Lung (tissue), 12 donors: ENCODE results near the gene ITGA11. TPM values are rescaled to one million over a fixed set of nuclear protein-coding genes. Genes with fewer than 3 reads are reported as not detected.

ENCODE experiments used
- ATAC-seq: fragments of 200-7000 bp; cut with Tn5 transposase; one replicate; pipeline ENCODE4 v1.9.1; 2020; ENCODE audit warnings: moderate number of reproducible peaks; ENCODE audit not compliant: insufficient read depth, low FRiP score
- DNase-seq, 3 donors: peaks; one replicate each; pipeline ENCODE4 v3.0.0-alpha.2; 2013 to 2017
- H3K27ac ChIP-seq, 2 donors: one replicate each; pipeline ENCODE4 v1.5.1; 2013; ENCODE audit warnings: mild to moderate bottlenecking in 2 of 2, moderate library complexity in 2 of 2, control low read depth in 1 of 2, inconsistent platforms in 1 of 2, low read depth in 1 of 2, low read length in 1 of 2
- H3K27me3 ChIP-seq, 3 donors: one replicate each; pipeline ENCODE4 v1.5.1; 2013; ENCODE audit warnings: low read length in 2 of 3; ENCODE audit not compliant: control insufficient read depth in 3 of 3, insufficient read depth in 3 of 3
- H3K36me3 ChIP-seq, 4 donors: one replicate each; pipeline ENCODE4 v1.5.1; 2013; ENCODE audit warnings: low read length in 4 of 4, mild to moderate bottlenecking in 1 of 4, moderate library complexity in 1 of 4; ENCODE audit not compliant: control insufficient read depth in 4 of 4, insufficient read depth in 4 of 4
- H3K4me1 ChIP-seq, 5 donors: one replicate each; pipeline ENCODE4 v1.5.1; 2013; ENCODE audit warnings: low read length in 5 of 5, mild to moderate bottlenecking in 2 of 5, moderate library complexity in 1 of 5; ENCODE audit not compliant: control insufficient read depth in 5 of 5, insufficient read depth in 5 of 5
- H3K4me3 ChIP-seq: one replicate; pipeline ENCODE4 v1.5.1; 2013; ENCODE audit warnings: mild to moderate bottlenecking, control low read depth, moderate library complexity
- H3K9ac ChIP-seq, 2 donors: one replicate each; pipeline ENCODE4 v1.5.1; 2013; ENCODE audit warnings: low read length in 2 of 2, control low read depth in 1 of 2; ENCODE audit not compliant: insufficient read depth in 1 of 2
- H3K9me3 ChIP-seq, 4 donors: one replicate each; pipeline ENCODE4 v1.5.1; 2013; ENCODE audit warnings: low read length in 3 of 4, mild to moderate bottlenecking in 1 of 4, moderate library complexity in 1 of 4; ENCODE audit not compliant: control insufficient read depth in 4 of 4, insufficient read depth in 3 of 4
- WGBS, 2 donors: extraction: QIAGEN DNeasy Blood & Tissue Kit; methylation state at CpG; one replicate each; pipeline ENCODE4 v1.1.7; 2013; 5-methylcytosine and 5-hydroxymethylcytosine counted together
- polyA plus RNA-seq, 2 donors: library from polyadenylated mRNA; stranded (reverse); fragments of 200-250 nt; gene quantifications; one replicate each; pipeline ENCODE4 v1.2.1, GENCODE V29; 2013
- total RNA-seq, 2 donors: library from RNA; depleted of rRNA in 1 of 2; stranded (reverse); fragments of >200 nt in 1 of 2; gene quantifications; one replicate each; pipeline ENCODE4 v1.2.1, GENCODE V29; 2014 to 2021
- TF ChIP-seq, protein P1 (sequence below): IDR thresholded peaks from 2 replicates; pipeline ENCODE4 v1.5.1; 2012; ENCODE audit warnings: mild to moderate bottlenecking; ENCODE audit errors: control extremely low read depth, extremely low read depth
- donor health status: control.
- donor health status: control.
- donor health status: Bipolar disorder and iron deficiency.
- donor health status: healthy.
- donor health status: DM: yes; HTN: yes; CAD: no.

The ITGA11 gene
- total and polyA plus RNA-seq, 4 donors, result 0.35 to 1.8 (median 1.0) TPM

DNA sequence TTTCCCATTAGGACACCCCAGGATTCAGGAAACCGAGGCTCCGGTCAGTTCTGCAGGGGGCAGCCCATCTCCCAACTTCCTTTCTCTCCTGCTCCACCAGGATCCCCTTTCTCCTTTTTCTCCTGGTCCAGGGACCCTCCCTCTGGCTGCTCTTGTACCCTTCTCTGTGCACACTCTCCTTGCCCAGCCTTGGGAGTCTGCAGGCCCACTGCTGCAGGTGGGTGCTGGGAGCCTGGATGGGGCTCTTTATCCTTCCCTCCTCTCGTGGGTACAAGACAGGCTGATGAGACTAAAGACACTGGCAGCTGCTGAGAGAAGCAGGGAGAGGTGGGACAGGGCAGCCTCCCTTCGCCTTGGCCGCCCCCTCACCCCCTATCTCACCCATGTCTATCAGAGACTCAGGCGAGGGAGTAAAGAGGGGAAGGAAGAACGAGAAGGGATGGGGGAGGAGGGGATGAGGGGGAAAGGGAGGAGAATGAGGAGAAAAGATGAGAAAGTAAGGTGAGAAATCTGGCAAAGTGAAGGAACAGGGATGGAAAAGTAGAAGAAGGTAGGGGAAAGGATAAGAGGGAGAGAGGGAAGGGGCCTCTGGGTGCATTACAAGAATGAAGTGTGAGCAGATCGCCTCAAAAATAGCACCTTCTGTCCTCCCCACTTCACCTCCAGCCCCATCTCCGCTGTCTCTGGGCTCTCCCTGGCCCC lies 45.2 kb downstream of the ITGA11 start:
- Histone ChIP-seq H3K9me3 (peaks cover 0 to 3% (median 0%) of the 10 kb centered on the region in 4 donors), H3K9ac (no peak overlapping the region), H3K27ac (no peak overlapping the region), H3K27me3 (peaks cover 0 to 4% (median 0%) of the 10 kb centered on the region in 3 donors), H3K4me1 (peaks cover 0 to 9% (median 1%) of the 10 kb centered on the region in 5 donors), H3K36me3 (no peaks in the 10 kb centered on the region), H3K4me3 (no peak overlapping the region)
- TF ChIP-seq, protein P1, sequence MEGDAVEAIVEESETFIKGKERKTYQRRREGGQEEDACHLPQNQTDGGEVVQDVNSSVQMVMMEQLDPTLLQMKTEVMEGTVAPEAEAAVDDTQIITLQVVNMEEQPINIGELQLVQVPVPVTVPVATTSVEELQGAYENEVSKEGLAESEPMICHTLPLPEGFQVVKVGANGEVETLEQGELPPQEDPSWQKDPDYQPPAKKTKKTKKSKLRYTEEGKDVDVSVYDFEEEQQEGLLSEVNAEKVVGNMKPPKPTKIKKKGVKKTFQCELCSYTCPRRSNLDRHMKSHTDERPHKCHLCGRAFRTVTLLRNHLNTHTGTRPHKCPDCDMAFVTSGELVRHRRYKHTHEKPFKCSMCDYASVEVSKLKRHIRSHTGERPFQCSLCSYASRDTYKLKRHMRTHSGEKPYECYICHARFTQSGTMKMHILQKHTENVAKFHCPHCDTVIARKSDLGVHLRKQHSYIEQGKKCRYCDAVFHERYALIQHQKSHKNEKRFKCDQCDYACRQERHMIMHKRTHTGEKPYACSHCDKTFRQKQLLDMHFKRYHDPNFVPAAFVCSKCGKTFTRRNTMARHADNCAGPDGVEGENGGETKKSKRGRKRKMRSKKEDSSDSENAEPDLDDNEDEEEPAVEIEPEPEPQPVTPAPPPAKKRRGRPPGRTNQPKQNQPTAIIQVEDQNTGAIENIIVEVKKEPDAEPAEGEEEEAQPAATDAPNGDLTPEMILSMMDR, result no peak
- ATAC-seq (no peak), DNase-seq (no peak)
- 90 to 93% methylated on average over 9 of the region's 9 CpGs for WGBS, 2 donors

DNA sequence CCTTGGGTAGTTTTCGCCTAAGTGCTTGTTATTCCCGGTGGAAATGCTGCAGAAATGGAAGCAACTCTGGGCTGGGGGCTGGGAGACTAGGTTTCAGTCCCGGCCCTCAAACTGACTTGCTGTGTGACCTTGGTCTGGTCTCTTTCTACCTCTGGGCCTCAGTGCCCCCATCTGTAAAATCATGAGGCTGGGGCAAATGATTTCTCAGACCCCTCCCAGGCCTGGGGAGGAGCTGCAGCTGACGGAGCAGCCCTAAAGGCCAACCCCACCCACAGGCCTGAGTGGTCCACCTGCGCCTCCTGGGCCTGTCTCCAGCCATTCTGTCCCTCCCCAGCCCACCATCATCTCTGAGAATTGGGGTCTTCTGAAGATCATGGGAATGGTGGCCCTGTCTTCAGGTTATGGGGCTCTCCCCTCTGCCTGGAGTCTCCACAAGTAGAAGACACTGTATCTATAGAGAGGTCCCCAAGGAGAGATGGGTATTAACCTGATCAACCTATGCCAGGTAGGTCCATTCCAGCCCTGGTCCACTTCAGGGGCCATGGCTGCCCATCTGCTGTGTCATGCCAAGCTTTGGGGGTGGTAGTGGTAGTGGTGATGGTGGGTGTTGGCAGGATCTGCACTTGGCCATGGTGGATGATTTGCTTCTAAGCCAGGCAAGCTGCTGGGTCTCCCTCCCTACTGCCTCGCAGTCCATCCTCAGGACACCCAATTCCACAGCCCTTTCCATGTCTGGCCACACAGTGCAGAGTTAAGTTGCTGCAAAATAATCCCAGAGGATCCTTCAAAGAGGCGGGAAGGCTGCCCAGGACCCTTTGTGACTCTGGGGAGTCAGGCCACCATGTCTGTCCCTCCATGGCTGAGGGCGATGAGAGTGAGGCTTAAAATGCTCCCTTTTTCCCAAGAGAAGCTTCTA lies 46.0 kb downstream of the ITGA11 start:
- no peak overlapping the region for H3K27ac ChIP-seq
- ATAC-seq, result no peak

DNA sequence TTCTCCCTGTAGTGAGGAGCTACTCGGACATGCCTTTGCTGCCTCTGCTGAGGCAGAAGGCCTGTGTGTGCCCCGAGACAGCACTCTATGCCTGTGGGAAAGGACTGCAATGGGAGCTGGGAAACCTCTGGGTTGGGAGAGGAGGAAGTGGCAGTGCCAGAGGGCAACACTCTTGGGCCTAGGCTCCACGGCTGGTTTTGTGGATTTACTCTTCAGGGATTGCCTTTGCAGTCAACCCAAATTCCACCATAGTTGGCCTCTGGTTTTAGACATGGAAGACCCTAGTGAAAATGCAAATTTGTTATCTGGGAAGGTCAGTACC lies 46.8 kb downstream of the ITGA11 start:
- Histone ChIP-seq H3K4me1 (peaks cover 0 to 9% (median 0%) of the 10 kb centered on the region in 5 donors), H3K27ac (no peak overlapping the region), H3K4me3 (no peak overlapping the region), H3K27me3 (peaks cover 0 to 4% (median 0%) of the 10 kb centered on the region in 3 donors), H3K36me3 (no peaks in the 10 kb centered on the region), H3K9me3 (no peaks in the 10 kb centered on the region), H3K9ac (no peak overlapping the region)
- TF ChIP-seq, protein P1, result no peak
- ATAC-seq (no peak), DNase-seq (no peak)
- 90 to 91% methylated on average over 3 of the region's 3 CpGs for WGBS, 2 donors

More for the DNA sequence above, 46.0 kb downstream of the ITGA11 start:
- TF ChIP-seq, protein P1, result no peak
- Histone ChIP-seq H3K36me3 (no peaks in the 10 kb centered on the region), H3K9ac (no peak overlapping the region), H3K9me3 (no peaks in the 10 kb centered on the region), H3K27me3 (peaks cover 0 to 4% (median 0%) of the 10 kb centered on the region in 3 donors), H3K4me1 (peaks cover 0 to 9% (median 0%) of the 10 kb centered on the region in 5 donors), H3K4me3 (no peak overlapping the region)
- DNase-seq, result no peak
- WGBS, 2 donors, result 93 to 97% methylated on average over 8 of the region's 8 CpGs
